ENCODE results near the gene TRIM44.

DNA sequence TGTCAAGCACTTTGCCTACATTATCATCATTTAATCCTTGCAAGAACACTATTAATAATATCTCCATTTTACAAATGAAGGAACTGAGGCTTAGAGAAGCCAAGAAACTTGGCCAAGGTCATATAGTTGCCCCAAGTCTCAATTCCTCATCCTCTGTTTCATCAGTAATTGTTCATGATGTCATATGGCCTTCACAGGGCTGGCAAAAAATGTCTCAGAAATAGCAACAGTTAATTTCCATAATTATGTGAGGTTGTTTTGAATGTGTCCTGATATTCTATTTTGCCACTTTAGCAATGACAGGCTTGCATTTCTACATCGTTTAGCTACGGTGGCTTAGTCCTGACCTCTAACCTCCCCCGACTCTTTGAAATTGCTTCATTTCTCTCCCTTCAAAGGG lies 20.6 kb upstream of the TRIM44 start:
- TF ChIP-seq CTCF (IDR thresholded peaks at IDR 0.05; ENCODE audit: low read length) (no peak), EZH2 (IDR thresholded peaks at IDR 0.05; ENCODE audit: borderline replicate concordance, low read length) (no peak)

All from OCI-LY1 (cell line).